ENCODE measurements around the gene GTF3C5.

The GTF3C5 gene

DNA sequence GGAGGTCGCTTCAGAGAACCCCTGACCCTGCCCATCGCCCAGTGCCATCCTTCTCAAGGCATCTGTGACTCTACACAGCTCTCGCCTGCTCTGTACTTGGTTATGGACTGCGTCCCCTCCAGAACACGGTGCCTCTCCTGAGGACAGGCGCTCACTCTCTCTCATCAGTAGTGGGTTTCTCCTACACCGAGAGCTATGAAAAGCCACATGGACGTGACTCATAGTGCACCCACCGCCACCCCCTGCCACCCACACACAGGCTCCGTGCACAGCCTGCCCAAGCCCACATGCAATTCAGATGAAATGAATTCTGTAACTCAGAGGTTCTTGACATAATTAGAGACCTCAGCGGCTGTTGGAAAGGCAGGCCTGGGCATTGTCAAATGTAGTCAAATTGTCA, 13.9 kb downstream of the GTF3C5 start:
- no peak for TF ChIP-seq TAF1 (IDR thresholded peaks at IDR 0.05; ENCODE audit: borderline replicate concordance, insufficient read depth, low read length)
- no peak for TF ChIP-seq POLR2AphosphoS5 (IDR thresholded peaks at IDR 0.05; ENCODE audit: low read depth, low read length)
- no peak for TF ChIP-seq FOXP2 (optimal IDR thresholded peaks at IDR 0.05; ENCODE audit: borderline replicate concordance, extremely low read depth, extremely low read length, insufficient read depth)
- TF ChIP-seq, protein P1, sequence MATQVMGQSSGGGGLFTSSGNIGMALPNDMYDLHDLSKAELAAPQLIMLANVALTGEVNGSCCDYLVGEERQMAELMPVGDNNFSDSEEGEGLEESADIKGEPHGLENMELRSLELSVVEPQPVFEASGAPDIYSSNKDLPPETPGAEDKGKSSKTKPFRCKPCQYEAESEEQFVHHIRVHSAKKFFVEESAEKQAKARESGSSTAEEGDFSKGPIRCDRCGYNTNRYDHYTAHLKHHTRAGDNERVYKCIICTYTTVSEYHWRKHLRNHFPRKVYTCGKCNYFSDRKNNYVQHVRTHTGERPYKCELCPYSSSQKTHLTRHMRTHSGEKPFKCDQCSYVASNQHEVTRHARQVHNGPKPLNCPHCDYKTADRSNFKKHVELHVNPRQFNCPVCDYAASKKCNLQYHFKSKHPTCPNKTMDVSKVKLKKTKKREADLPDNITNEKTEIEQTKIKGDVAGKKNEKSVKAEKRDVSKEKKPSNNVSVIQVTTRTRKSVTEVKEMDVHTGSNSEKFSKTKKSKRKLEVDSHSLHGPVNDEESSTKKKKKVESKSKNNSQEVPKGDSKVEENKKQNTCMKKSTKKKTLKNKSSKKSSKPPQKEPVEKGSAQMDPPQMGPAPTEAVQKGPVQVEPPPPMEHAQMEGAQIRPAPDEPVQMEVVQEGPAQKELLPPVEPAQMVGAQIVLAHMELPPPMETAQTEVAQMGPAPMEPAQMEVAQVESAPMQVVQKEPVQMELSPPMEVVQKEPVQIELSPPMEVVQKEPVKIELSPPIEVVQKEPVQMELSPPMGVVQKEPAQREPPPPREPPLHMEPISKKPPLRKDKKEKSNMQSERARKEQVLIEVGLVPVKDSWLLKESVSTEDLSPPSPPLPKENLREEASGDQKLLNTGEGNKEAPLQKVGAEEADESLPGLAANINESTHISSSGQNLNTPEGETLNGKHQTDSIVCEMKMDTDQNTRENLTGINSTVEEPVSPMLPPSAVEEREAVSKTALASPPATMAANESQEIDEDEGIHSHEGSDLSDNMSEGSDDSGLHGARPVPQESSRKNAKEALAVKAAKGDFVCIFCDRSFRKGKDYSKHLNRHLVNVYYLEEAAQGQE (IDR thresholded peaks at IDR 0.05; ENCODE audit: insufficient read depth in 1 of 2, low read depth in 2 of 2, low read length in 2 of 2): no peak
- TF ChIP-seq SIN3A (IDR thresholded peaks at IDR 0.05; ENCODE audit: borderline replicate concordance, insufficient read depth, low read length): no peak

DNA sequence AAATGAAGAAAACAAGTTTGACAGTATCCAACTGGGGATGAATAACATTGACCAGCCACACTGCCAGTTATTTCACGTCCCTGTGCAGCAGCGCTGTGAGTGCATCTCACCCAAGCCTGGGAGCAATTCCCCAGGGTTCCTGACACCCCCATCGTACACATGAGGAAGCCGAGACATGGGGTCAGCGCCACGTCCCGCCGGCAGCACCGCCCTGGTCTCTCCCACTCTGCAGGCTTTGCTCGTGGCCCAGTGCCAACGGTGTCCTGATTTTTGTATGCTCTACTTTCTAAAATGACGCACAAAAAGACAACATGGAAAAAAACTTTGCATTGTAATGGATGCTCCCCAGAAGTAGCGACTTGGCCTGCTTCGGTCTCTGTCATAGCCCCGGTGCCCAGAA, 14.3 kb downstream of the GTF3C5 start:
- TF ChIP-seq SIN3A (IDR thresholded peaks at IDR 0.05; ENCODE audit: borderline replicate concordance, insufficient read depth, low read length) (no peak), FOXP2 (optimal IDR thresholded peaks at IDR 0.05; ENCODE audit: borderline replicate concordance, extremely low read depth, extremely low read length, insufficient read depth) (no peak), TAF1 (IDR thresholded peaks at IDR 0.05; ENCODE audit: borderline replicate concordance, insufficient read depth, low read length) (no peak), POLR2AphosphoS5 (IDR thresholded peaks at IDR 0.05; ENCODE audit: low read depth, low read length) (no peak)
- TF ChIP-seq, protein P1 (IDR thresholded peaks at IDR 0.05; ENCODE audit: insufficient read depth in 1 of 2, low read depth in 2 of 2, low read length in 2 of 2): no peak

DNA sequence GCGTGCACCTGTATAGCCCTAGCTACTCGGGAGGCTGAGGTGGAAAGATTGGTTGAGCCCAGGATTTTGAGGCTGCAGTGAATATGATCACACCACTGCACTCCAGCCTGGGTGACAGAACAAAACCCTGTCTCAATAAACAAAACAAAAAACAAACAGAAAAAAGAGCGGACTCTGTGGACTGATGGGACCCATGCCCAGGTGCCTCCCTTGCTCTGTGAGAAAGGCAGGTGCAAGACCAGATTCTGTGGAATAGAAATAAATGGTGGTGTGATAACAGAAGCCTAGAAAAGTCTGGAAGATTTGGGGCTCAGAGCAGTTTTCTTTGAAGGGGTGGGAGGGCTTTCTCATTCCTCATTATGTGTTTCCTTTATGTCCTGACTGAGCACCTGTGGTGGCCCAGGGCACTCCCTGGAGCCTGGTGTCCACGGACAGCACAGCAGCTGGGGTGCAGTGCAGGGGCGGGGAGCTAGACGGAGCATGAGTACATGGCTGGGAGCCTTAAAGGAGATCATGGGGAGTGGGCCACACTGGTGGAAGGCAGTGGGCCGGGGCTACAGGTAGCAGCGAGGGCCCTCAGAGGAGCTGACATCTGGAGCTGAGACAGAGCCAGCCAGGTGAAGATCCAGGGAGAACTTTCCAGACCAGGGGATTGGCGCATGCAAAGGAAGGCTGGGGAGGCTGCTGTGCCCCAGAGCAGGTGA, 15.6 kb downstream of the GTF3C5 start:
- no peak for TF ChIP-seq SIN3A (IDR thresholded peaks at IDR 0.05; ENCODE audit: borderline replicate concordance, insufficient read depth, low read length)
- TF ChIP-seq, protein P1 (IDR thresholded peaks at IDR 0.05; ENCODE audit: insufficient read depth in 1 of 2, low read depth in 2 of 2, low read length in 2 of 2): no peak
- TF ChIP-seq FOXP2 (optimal IDR thresholded peaks at IDR 0.05; ENCODE audit: borderline replicate concordance, extremely low read depth, extremely low read length, insufficient read depth): no peak
- no peak for TF ChIP-seq POLR2AphosphoS5 (IDR thresholded peaks at IDR 0.05; ENCODE audit: low read depth, low read length)
- no peak for TF ChIP-seq TAF1 (IDR thresholded peaks at IDR 0.05; ENCODE audit: borderline replicate concordance, insufficient read depth, low read length)

DNA sequence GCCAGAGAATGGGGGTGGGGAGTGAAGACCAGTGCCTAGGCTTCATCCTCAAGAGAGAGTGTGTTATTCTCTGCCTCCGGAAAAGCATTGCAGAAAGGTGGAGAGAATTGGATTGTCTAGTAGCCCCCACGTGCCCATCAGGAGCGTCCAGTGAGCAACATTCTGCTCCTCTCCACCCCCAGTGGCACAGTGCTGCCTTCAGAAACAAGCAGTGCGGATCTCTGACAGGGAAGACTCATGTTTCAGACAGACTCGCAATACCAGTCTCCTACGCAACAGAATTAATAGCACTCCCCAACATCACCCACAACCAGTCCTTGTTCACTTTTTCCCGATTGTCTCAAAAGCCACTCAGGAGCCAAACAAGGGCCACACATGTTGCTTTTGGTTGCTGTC, 16.1 kb downstream of the GTF3C5 start:
- no peak for TF ChIP-seq SIN3A (IDR thresholded peaks at IDR 0.05; ENCODE audit: borderline replicate concordance, insufficient read depth, low read length)
- TF ChIP-seq, protein P1 (IDR thresholded peaks at IDR 0.05; ENCODE audit: insufficient read depth in 1 of 2, low read depth in 2 of 2, low read length in 2 of 2): no peak
- no peak for TF ChIP-seq POLR2AphosphoS5 (IDR thresholded peaks at IDR 0.05; ENCODE audit: low read depth, low read length)
- TF ChIP-seq TAF1 (IDR thresholded peaks at IDR 0.05; ENCODE audit: borderline replicate concordance, insufficient read depth, low read length): no peak
- TF ChIP-seq FOXP2 (optimal IDR thresholded peaks at IDR 0.05; ENCODE audit: borderline replicate concordance, extremely low read depth, extremely low read length, insufficient read depth): no peak

Data from PFSK-1 (cell line).